HG03039 (cell line): ENCODE measurements around the gene TRIP10.
"Not testable (repeated sequence)": the region's sequence is repeated elsewhere in the genome, so short reads cannot be mapped to it uniquely, and the experiment has no call there.

ENCODE experiments used
- ATAC-seq: cut with Tn5 transposase; IDR thresholded peaks from one replicate; pipeline ENCODE4 v1.9.1; 2021; ENCODE audit warnings: mild to moderate bottlenecking, moderate library complexity; ENCODE audit not compliant: unreplicated experiment

TRIP10 gene

GRCh38 chr19:6739390-6739882 is at the start of gene TRIP10:
Gene TRIP10 (plus strand): TSS chr19:6739680. CDS start chr19:6739762, 82 bp downstream.
- no peak for ATAC-seq

GRCh38 chr19:6690160-6690885 is 49.2 kb upstream of the TRIP10 start:
- ATAC-seq = no peak

DNA sequence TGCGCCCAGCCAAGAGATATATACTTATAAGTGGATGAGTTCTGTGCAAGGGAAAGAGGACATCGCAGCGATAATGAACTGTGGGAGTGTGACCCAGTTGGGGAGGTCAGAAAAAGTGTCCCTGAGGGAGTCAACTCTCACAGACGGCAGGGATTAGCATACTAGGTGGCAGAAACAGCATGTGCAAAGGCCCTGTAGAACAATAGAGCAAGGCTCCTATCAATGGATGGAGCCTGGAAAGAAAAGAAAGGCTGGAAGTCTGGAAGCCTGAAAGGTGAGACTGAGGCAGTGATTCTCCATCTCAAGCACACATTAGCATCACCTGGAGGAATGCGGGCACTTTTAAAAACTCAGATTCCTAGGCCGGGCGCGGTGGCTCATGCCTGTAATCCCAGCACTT is 48.1 kb upstream of the TRIP10 start:
- ATAC-seq = no peak

GRCh38 chr19:6692027-6692426 is 47.5 kb upstream of the TRIP10 start:
- no peak for ATAC-seq

DNA sequence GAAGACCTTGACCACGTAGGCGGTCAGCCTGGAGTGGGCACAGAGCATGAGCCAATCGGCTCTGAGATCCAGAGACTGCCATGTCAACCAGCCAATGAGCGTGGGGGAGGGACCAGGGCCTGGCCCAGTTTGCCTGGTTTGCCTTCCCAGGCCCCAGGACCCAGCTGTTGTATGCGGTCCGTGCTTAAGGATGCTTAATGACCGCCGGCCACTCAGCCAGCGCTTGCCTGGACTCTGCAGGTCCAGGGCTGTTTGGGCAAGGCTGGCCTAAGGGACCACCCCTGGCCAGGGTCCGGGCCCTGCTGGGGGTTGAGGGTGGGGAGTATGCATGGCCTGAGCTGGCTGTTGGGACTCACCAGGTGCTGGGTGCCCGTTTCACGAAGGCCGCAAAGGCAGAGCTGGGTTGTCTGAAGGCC is 46.4 kb upstream of the TRIP10 start:
- no peak for ATAC-seq

GRCh38 chr19:6693681-6694080 is 45.8 kb upstream of the TRIP10 start:
- ATAC-seq = no peak

DNA sequence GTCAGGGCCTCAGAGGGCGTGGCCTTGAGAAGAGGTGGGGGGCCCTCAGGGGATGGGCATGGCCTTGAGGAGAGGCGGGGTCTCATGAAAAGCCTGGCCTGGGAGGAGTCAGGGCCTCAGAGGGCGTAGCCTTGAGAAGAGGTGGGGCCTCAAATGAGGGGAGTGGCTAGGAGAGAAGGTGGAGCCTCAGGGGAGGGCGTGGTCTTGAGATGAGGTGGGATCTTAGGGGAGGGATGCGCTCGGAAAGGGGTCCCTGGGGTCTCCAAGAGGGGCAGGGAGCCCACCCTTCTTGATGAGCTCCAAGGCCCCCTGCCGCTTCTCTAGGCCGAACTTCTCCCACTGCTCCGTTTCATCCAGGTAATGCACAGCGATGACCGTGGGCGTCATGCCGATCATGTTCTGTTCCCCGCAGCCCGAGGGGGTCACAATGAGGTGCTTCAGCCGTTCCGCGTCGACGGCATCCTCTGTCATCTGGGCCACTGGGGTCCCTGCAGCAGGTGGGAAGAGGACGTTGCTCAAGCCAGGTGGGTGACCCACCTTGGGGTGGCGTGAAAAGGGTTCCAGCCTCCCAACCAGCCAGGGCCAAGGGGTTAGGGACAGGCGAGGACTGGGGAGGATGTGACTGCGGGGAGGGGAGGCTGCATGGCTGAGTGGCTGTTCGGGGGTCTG is 45.2 kb upstream of the TRIP10 start:
- no peak for ATAC-seq

DNA sequence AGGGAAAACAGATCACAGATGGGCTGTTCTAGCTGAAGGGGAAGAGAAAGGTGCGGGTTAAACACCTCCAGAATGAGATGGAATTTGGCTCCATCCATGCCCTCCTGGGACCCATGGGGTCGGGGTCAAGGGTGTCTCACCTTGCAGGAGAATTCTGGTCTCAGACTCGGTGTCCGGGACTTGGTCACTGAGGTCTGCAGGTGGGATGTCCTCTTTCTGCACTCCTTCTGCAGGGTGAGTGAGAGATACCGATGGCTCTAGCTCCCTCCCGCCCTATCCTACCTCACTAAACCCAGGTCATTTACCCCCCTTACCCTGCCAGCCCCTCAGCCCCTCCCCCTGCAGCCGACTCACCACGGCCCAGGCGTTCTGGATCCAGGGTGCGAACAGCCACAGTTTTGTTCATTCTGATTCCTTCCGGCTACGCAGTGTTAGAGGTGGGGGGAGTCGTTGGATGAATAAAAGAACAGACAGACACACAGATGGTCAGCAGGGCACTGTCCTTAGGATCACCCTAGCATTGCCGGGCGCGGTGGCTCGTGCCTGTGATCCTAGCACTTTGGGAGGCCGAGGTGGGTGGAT is 43.1 kb upstream of the TRIP10 start:
- no peak for ATAC-seq

- ATAC-seq = no peak
These were observed 42.2 kb upstream of the TRIP10 start for GRCh38 chr19:6697291-6697690.

- ATAC-seq = no peak
These were observed 39.5 kb upstream of the TRIP10 start for GRCh38 chr19:6699935-6700334.

DNA sequence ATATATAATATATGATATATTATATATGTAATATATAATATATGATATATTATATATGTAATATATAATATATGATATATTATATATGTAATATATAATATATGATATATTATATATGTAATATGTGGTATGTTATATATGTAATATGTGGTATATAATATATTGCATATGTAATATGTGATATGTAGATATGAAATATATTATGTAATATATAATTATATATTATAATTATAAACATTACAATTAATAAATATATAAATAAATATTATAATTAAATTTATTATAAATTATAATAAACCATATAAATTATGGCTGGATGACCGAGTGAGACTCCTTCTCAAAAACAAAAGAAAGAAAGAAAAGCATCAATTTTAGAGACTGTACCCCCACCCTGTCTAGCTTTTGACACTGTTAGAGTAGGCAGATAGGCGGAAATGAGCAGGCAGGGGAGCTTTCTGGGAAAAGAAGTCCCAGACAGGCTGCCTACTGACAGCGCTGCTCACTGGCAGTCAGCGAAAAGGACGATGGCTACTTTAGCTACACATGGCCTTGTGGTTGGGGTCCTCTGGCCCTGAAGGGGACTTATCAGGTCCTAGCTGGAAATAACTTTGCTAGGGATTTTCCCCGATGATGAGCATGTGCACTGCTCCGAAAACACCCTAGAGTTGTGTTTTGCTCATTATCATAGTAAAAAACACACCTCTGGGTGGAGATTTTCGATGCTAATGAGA is 38.7 kb upstream of the TRIP10 start:
- ATAC-seq = no peak

DNA sequence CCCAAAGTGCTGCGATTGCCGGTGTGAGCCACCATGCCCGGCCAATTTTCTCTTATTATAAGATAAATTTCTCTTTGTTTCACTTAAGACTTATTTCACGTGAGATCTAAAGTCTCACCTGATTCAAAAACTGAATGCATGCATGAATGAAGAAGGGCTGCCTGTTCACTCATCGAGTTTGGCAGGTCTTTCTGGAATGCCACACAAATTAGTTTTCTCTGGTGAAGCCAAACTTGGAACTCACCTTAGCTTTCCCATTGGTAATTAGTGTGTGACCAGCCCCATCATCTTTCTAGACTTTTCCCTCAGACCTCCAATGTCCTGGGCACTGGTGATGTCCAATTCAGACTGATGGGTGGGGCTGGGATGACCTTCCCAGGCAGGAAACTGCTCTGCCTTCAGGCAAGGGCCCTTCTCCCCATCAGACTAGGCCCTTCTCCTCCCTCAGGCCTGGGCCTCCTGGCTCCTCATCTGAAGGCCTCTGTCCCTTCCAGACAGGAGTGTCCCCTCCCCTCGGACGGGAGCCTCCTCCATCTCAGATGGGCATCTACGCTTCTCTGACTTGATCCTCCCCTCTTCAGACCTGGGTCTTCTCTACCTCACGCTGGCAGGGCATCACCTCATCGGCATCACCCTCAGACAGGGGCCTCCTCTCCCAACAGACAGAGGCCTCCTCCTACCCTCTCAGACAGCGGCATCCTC is 33.4 kb upstream of the TRIP10 start:
- no peak for ATAC-seq

GRCh38 chr19:6706633-6706958 is 32.9 kb upstream of the TRIP10 start:
- no peak for ATAC-seq

GRCh38 chr19:6707011-6707657 is 32.3 kb upstream of the TRIP10 start:
- no peak for ATAC-seq

GRCh38 chr19:6707658-6708018 is 31.8 kb upstream of the TRIP10 start:
- no peak for ATAC-seq

- ATAC-seq = no peak
These were observed 31.1 kb upstream of the TRIP10 start for GRCh38 chr19:6708346-6708745.

- not testable (repeated sequence) for ATAC-seq
These were observed 30.6 kb upstream of the TRIP10 start for GRCh38 chr19:6708913-6709312.

DNA sequence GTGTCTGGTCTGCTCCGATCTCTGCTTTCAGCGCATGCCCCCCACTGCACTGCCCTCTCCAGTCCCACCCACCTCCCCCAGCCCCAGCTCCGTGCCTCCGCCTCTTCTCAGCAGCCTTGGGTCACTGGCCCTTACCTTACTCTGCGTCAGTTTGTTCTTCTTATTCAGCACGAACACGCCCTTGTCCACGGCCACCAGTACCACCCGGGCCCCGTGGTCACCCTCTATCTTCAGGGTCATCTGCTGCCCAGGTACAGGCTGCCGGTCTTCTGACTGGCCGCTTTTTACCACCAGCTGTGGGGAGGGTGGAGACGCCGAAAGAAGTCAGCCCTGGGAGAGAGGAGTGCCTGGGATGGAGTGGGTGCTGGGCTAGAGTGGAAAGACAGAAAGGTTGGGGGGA is 29.9 kb upstream of the TRIP10 start:
- ATAC-seq = no peak

- ATAC-seq = no peak
These were observed 29.0 kb upstream of the TRIP10 start for GRCh38 chr19:6710273-6711077.

GRCh38 chr19:6711078-6711361 is 28.5 kb upstream of the TRIP10 start:
- ATAC-seq = no peak
